GM12891 (cell line): Measurements from ENCODE around the gene PRPF39.
"Not testable (repeated sequence)": the region's sequence is repeated elsewhere in the genome, so short reads cannot be mapped to it uniquely, and the experiment has no call there.

Experiments used
- DNase-seq: peaks from one replicate; pipeline ENCODE4 v3.0.0; 2011; ENCODE audit warnings: low spot score; ENCODE audit not compliant: insufficient read length
- FAIRE-seq: peaks from 2 replicates; lab custom pipeline; 2011; peaks lifted over from hg19 to GRCh38; lab: Jason Lieb, UNC
- PAX5 ChIP-seq: IDR thresholded peaks from 2 replicates; pipeline ENCODE4 v1.6.1; 2011; ENCODE audit warnings: low read length, moderate library complexity, mild to moderate bottlenecking; ENCODE audit not compliant: insufficient read depth, severe bottlenecking
- POLR2A ChIP-seq: IDR thresholded peaks from 2 replicates; pipeline ENCODE4 v1.6.1; 2011; ENCODE audit warnings: low read depth, low read length, control low read depth
- POLR2AphosphoS5 ChIP-seq: IDR thresholded peaks from 2 replicates; pipeline ENCODE4 v1.6.1; 2011; ENCODE audit warnings: low read depth, low read length, control low read depth
- POU2F2 ChIP-seq: IDR thresholded peaks from 2 replicates; pipeline ENCODE4 v1.6.1; 2011; ENCODE audit warnings: low read depth, mild to moderate bottlenecking, control low read depth, low read length, moderate library complexity
- SPI1 ChIP-seq: IDR thresholded peaks from 2 replicates; pipeline ENCODE4 v1.6.1; 2011; ENCODE audit warnings: low read depth, low read length, control low read depth
- TAF1 ChIP-seq: IDR thresholded peaks from 2 replicates; pipeline ENCODE4 v1.6.1; 2011; ENCODE audit warnings: low read depth, low read length, control low read depth

Gene PRPF39

DNA sequence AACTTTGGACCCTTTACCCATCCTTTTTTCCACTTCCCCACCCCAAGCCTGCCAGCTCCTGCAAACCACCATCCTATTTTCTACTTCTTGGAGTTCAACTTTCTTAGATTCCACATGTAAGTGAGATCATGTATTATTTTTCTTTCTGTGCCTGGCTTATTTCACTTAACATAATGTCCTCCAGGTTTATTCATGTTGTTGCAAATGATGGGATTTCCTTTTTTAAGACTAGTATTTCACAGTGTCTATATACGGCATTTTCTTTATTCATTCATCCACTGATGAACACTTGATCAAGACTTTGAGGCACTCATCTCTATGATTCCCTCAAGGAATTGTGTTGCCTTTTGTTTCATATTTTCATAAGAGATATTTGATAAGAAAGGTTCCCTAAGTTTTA, 5.6 kb upstream of the PRPF39 start:
- no peak for TF ChIP-seq TAF1
- no peak for TF ChIP-seq POLR2AphosphoS5
- no peak for TF ChIP-seq POLR2A
- no peak for TF ChIP-seq SPI1
- no peak for TF ChIP-seq POU2F2
- TF ChIP-seq PAX5 = no peak
- DNase-seq (no peak), FAIRE-seq (no peak)

DNA sequence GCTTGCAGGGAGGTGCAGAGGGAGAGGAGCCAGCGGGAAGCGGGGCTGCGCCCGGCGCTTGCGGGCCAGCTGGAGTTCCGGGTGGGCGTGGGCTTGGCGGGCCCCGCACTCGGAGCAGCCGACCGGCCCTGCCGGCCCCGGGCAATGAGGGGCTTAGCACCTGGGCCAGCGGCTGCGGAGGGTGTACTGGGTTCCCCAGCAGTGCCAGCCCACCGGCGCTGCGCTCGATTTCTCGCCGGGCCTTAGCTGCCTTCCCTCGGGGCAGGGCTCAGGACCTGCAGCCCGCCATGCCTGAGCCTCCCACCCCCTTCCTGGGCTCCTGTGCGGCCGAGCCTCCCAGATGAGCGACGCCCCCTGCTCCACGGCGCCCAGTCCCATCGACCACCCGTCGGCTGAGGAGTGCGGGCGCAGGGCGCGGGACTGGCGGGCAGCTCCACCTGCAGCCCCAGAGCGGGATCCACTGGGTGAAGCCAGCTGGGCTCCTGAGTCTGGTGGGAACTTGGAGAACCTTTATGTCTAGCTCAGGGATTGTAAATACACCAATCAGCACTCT, 3.4 kb upstream of the PRPF39 start:
- FAIRE-seq, DNase-seq: not testable (repeated sequence)

DNA sequence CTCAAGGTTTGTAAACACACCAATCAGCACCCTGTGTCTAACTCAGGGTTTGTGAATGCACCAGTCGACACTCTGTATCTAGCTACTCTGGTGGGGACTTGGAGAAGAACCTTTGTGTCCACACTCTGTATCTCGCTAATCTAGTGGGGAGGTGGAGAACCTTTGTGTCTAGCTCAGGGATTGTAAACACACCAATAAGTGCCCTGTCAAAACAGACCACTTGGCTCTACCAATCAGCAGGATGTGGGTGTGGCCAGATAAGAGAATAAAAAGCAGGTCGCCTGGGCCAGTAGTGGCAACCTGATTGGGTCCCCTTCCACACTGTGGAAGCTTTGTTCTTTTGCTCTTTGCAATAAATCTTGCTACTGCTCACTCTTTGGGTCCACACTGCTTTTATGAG, 2.8 kb upstream of the PRPF39 start:
- FAIRE-seq = not testable (repeated sequence)

DNA sequence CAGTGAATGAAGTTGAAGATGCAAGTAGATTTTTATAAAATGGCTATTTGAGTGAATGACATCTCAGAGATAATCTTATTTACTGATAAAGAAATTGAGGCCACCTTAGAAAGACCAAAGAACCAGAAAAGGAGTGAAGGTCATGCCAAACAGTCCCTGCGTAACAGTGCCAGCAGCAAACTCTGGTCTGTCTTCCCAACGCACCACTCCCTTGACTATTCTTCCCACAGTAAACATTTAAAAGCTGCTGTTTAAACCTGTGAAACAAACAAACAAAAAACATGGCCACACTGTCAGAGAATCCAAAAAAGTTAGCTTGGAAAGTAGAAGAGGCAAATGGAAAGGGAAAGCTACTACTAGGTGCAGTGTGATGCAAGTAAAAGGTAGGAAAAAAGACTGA, 1.5 kb upstream of the PRPF39 start:
- no peak for DNase-seq
- no peak for FAIRE-seq
- no peak for TF ChIP-seq PAX5
- no peak for TF ChIP-seq POU2F2
- TF ChIP-seq SPI1 = no peak
- no peak for TF ChIP-seq TAF1
- TF ChIP-seq POLR2AphosphoS5 = no peak
- no peak for TF ChIP-seq POLR2A

More for the DNA sequence above, 2.8 kb upstream of the PRPF39 start:
- not testable (repeated sequence) for DNase-seq

DNA sequence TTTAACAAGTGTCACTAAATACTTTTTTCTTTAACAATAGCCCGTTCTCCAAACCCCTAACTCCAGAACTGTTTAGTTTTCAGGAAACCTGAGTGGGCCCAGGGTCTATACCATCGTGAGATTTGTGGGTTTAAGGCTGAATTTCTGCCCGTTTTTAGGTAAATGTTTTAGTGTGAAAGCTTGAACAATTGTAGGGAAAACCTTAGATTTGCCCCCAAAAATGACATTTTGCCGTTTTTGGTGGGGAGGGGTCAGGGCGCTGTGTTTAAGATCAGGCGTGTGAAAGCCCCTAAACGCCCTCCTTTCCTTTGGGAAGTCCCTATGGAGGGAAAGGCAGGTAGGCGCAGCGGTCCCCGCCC, 320 bp upstream of the PRPF39 start:
- DNase-seq (no peak), FAIRE-seq (no peak)
- no peak for TF ChIP-seq TAF1
- TF ChIP-seq POU2F2 = 0 out of 2 replicates have a peak, but pooled peaks have one; percentile 1
- no peak for TF ChIP-seq POLR2A

DNA sequence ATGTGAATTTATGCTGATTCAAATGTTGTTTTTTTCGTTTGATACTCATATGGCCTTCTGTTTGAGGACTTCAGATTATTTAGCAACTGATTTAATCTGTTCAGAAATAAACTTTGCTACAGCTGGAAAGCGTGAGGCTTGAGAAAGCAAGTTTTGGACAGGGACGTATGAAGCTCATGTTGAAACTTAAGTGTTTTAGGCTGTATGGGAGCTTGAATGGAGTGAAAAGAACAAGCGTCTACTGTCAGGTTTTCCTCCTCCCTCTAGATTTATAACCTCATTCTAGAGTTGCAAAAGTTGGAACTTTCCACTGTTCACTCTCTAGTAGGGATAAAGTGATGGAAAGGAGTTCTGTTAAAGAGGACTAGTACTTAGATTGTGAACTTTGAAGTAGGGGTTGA, 1.0 kb downstream of the PRPF39 start:
- no peak for DNase-seq
- peak; percentile 65 for FAIRE-seq
- no peak for TF ChIP-seq PAX5
- no peak for TF ChIP-seq POU2F2
- TF ChIP-seq POLR2A = no peak
- TF ChIP-seq SPI1 = no peak
- no peak for TF ChIP-seq POLR2AphosphoS5
- no peak for TF ChIP-seq TAF1

DNA sequence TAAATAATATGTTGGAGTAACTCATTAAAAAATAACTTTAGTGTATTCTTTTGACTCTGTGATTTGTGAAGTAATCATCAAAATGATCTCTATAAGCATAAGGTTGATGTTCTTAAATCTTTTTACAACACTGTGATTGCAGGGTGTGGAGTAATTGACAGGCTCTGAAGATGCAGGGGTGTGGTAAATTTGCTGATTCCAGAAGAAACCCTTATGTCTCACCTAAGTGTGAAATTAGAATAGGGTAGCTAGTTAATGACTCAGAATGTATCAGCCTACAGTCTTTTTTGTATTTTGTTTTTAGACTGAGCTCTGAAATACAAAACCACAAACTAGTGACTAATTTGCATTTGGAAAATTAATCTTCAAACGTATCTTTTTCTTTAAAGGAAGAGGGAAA, 5.9 kb downstream of the PRPF39 start:
- FAIRE-seq (no peak), DNase-seq (no peak)
- TF ChIP-seq SPI1 (no peak), TAF1 (no peak), PAX5 (no peak), POLR2A (no peak), POLR2AphosphoS5 (no peak), POU2F2 (no peak)

DNA sequence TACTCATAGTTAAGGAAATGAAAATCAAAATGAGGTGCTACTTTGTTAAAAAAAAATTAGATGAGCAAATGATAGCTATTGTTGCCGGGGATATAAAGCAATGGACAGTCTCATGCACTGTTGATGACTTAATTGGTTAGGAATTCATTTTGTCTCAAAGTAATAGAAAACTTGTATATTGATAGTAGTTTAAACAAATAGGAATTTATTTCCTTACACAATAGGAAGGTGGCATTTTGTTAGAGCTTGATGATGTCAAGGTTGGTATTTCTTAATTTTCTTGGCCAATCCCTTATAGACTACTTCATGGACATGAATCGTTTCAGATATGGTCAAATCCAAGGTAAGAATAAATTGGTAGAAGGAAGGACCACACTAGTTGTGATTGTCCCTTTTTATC, 7.8 kb downstream of the PRPF39 start:
- DNase-seq (no peak), FAIRE-seq (no peak)
- TF ChIP-seq POLR2AphosphoS5 (no peak), PAX5 (no peak), POLR2A (no peak), POU2F2 (no peak)

DNA sequence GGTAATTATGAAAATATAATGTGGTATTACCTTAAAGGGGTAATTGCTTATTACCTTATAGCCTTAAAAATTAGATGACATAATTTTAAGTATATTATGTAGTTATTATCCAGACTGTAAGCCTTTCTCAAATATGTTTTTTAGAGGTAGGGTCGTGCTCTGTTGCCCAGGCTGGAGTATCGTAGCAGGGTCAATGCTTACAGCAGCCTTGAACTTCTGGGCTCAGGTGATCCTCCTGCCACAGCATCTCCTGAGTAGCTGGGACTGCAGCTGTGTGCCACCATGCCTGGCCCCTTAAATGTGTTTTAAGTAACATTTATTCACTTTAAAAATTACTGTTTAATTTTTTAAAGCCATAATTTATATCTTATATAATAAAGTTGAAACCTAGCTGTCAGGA, 10.4 kb downstream of the PRPF39 start:
- DNase-seq = no peak
- no peak for TF ChIP-seq TAF1
- TF ChIP-seq POU2F2 = no peak
- TF ChIP-seq SPI1 = no peak
- no peak for TF ChIP-seq PAX5
- TF ChIP-seq POLR2AphosphoS5 = no peak
- TF ChIP-seq POLR2A = no peak
- no peak for FAIRE-seq

DNA sequence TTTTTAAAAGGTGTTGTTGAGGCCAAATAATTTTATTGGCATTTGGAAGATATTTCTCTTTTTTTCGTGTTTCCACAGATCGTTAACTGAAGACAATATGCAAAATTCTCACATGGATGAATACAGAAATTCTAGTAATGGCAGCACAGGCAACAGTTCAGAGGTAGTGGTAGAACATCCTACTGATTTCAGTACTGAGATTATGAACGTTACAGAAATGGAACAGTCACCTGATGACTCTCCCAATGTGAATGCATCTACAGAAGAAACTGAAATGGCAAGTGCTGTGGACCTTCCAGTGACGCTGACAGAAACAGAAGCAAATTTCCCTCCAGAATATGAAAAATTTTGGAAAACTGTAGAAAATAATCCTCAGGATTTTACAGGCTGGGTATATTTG, 11.2 kb downstream of the PRPF39 start:
- DNase-seq (no peak), FAIRE-seq (peak; percentile 65)
- no peak for TF ChIP-seq SPI1

DNA sequence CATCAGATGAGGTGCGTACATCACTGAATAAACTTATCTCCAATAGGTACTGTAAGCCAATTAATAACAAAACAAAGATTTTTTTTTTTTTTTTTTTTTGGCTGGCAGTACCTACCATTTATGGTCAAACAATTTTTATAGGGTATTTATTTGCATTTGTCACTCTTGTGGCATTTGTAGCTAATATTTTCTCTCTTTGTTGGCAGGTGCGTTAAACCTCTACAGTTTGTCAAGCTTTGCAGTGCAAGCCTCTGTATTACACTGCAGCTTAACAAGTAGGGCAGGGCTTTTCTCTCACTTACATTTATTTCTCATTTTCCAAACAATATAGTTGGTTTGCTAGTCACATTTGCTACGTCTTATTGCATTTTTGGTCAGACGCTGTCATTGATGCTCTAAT, 12.3 kb downstream of the PRPF39 start:
- TF ChIP-seq POLR2A (no peak), POLR2AphosphoS5 (no peak)
- no peak for FAIRE-seq
- DNase-seq = no peak

DNA sequence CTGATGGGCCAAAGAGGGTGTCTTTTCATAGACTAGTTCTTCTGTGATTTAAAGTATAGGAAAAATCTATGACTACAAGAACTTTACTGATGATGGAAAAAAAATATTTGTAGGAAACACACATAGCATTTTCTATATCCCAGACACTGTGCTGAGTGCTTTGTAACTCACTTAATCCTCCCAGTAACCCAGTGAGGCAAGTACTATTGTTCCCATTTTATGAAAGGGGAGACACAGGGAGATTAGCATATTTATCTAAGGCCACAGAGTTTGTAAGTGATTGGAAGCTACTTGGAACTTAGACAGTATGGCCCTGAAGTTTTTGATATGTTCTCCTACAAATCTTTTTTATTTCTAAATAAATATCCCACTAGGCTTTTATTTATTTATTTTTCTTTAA, 19.9 kb downstream of the PRPF39 start:
- TF ChIP-seq POU2F2 (no peak), POLR2A (no peak), PAX5 (no peak), TAF1 (no peak), SPI1 (no peak), POLR2AphosphoS5 (no peak)
- no peak for FAIRE-seq

DNA sequence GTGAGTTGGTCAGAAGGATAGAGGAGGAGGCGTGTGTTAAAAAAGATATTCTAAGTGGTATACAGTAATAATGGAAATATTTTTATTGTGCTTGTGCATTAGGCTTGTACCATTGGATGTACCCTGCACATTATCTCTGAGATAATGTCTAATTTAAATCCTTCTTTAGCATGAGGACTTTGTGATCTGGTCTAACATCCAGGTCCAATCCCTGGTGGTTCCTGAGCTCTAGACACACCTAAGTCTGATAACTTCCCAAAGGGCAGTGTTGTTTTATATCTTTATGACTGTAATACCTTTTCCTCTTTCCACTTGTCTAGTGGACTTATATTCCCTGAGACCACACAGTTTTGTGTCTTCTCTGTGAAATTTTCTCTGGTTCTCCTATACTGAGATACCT, 20.6 kb downstream of the PRPF39 start:
- DNase-seq (no peak), FAIRE-seq (no peak)
- TF ChIP-seq POU2F2 (no peak), POLR2A (no peak), SPI1 (no peak), TAF1 (no peak), PAX5 (no peak)

More for the DNA sequence above, 19.9 kb downstream of the PRPF39 start:
- no peak for DNase-seq
